HEK293 (cell line): ENCODE data around the gene FXYD6.

Experiments used
- CTCF ChIA-PET: fragments of 350-600 bp; formaldehyde crosslinking; extraction: SDS; loops from one replicate; lab custom pipeline; 2021; ENCODE audit warnings: antibody characterized with exemption; lab: Yijun Ruan, JAX
- POLR2A ChIA-PET: fragments of 300-600 bp; formaldehyde crosslinking; extraction: SDS; loops from one replicate; lab custom pipeline; 2020; ENCODE audit warnings: antibody characterized with exemption, inconsistent platforms; lab: Yijun Ruan, JAX
- H3K27ac ChIP-seq: fragments of 200-500 bp; sonication (Bioruptor generic); 2 replicates; pipeline ENCODE4 v1.5.1; 2014; ENCODE audit warnings: low read depth, low read length, control low read depth, inconsistent platforms; ENCODE audit errors: extremely low read depth
- H3K36me3 ChIP-seq, 2 experiments: fragments of 200-500 bp in 1 of 2; sonication (Bioruptor generic) in 1 of 2; 1 replicate in 1 of 2; 2 replicates in 1 of 2; pipeline ENCODE4 v1.5.1; 2014 to 2017; ENCODE audit warnings: inconsistent platforms in 2 of 2, low read length in 2 of 2; ENCODE audit not compliant: control insufficient read depth in 2 of 2, insufficient read depth in 1 of 2
- H3K4me1 ChIP-seq: fragments of 200-500 bp; sonication (Bioruptor generic); 2 replicates; pipeline ENCODE4 v1.5.1; 2014; ENCODE audit warnings: mild to moderate bottlenecking, low read length, inconsistent platforms; ENCODE audit not compliant: control insufficient read depth, insufficient read depth
- H3K4me3 ChIP-seq: 2 replicates; pipeline ENCODE4 v1.5.1; 2011; ENCODE audit warnings: low read depth, mild to moderate bottlenecking, control low read depth, low read length, moderate library complexity
- H3K9me3 ChIP-seq: fragments of 200-500 bp; sonication (Bioruptor generic); 2 replicates; pipeline ENCODE4 v1.5.1; 2014; ENCODE audit warnings: low read depth, low read length, inconsistent platforms; ENCODE audit not compliant: control insufficient read depth, insufficient read depth
- GLI4 ChIP-seq: fragments of 450-650 bp; formaldehyde crosslinking; IDR thresholded peaks from 2 replicates; pipeline ENCODE4 v1.5.1; 2016; ENCODE audit warnings: missing biosample characterization, missing genetic modification characterization
- HOXD13 ChIP-seq: sonication (generic); formaldehyde crosslinking; IDR thresholded peaks from 2 replicates; pipeline ENCODE4 v1.8.0; 2022; ENCODE audit warnings: missing genetic modification reagents, borderline replicate concordance
- MYNN ChIP-seq: fragments of 450-650 bp; formaldehyde crosslinking; IDR thresholded peaks from 2 replicates; pipeline ENCODE4 v1.5.1; 2016; ENCODE audit warnings: missing biosample characterization, missing genetic modification characterization, borderline replicate concordance
- SCRT2 ChIP-seq: fragments of 450-650 bp; formaldehyde crosslinking; IDR thresholded peaks from 2 replicates; pipeline ENCODE4 v1.5.1; 2016; ENCODE audit warnings: missing biosample characterization, missing genetic modification characterization
- ZBTB17 ChIP-seq: fragments of 450-650 bp; formaldehyde crosslinking; IDR thresholded peaks from 2 replicates; pipeline ENCODE4 v1.5.1; 2016; ENCODE audit warnings: missing biosample characterization, missing genetic modification characterization
- ZFP69B ChIP-seq: fragments of 450-650 bp; formaldehyde crosslinking; IDR thresholded peaks from 2 replicates; pipeline ENCODE4 v1.5.1; 2016; ENCODE audit warnings: missing biosample characterization, missing genetic modification characterization
- ZNF133 ChIP-seq: fragments of 450-650 bp; formaldehyde crosslinking; IDR thresholded peaks from 2 replicates; pipeline ENCODE4 v1.5.1; 2016; ENCODE audit warnings: missing biosample characterization, missing genetic modification characterization
- ZNF157 ChIP-seq: fragments of 450-650 bp; formaldehyde crosslinking; IDR thresholded peaks from 2 replicates; pipeline ENCODE4 v1.5.1; 2016; ENCODE audit warnings: missing biosample characterization, missing genetic modification characterization
- ZNF2 ChIP-seq: fragments of 450-650 bp; formaldehyde crosslinking; IDR thresholded peaks from 2 replicates; pipeline ENCODE4 v1.5.1; 2016; ENCODE audit warnings: missing biosample characterization, missing genetic modification characterization
- ZNF248 ChIP-seq: fragments of 450-650 bp; formaldehyde crosslinking; IDR thresholded peaks from 2 replicates; pipeline ENCODE4 v1.5.1; 2017; ENCODE audit warnings: missing biosample characterization, missing genetic modification characterization
- ZNF266 ChIP-seq: fragments of 450-650 bp; formaldehyde crosslinking; IDR thresholded peaks from 2 replicates; pipeline ENCODE4 v1.5.1; 2016; ENCODE audit warnings: missing biosample characterization, missing genetic modification characterization, low read depth
- ZNF274 ChIP-seq, 2 experiments: fragments of 200-500 bp in 1 of 2; fragments of 450-650 bp in 1 of 2; sonication (Bioruptor generic) in 1 of 2; formaldehyde crosslinking in 1 of 2; IDR thresholded peaks; 2 replicates each; pipeline versions ENCODE4 v1.5.1 to v1.6.1; 2014 to 2016; ENCODE audit warnings: borderline replicate concordance in 1 of 2, inconsistent platforms in 1 of 2, low read length in 1 of 2, missing biosample characterization in 1 of 2, missing genetic modification characterization in 1 of 2
- ZNF354C ChIP-seq: fragments of 450-650 bp; formaldehyde crosslinking; IDR thresholded peaks from 2 replicates; pipeline ENCODE4 v1.5.1; 2016; ENCODE audit warnings: missing biosample characterization, missing genetic modification characterization, low read depth, borderline replicate concordance
- ZNF433 ChIP-seq: fragments of 450-650 bp; formaldehyde crosslinking; IDR thresholded peaks from 2 replicates; pipeline ENCODE4 v1.5.1; 2016; ENCODE audit warnings: missing biosample characterization, missing genetic modification characterization, low read depth
- ZNF530 ChIP-seq: fragments of 450-650 bp; formaldehyde crosslinking; IDR thresholded peaks from 2 replicates; pipeline ENCODE4 v1.5.1; 2016; ENCODE audit warnings: low read depth, missing biosample characterization, missing genetic modification characterization
- ZNF548 ChIP-seq: fragments of 450-650 bp; formaldehyde crosslinking; IDR thresholded peaks from 2 replicates; pipeline ENCODE4 v1.5.1; 2016; ENCODE audit warnings: missing biosample characterization, missing genetic modification characterization
- ZNF660 ChIP-seq: fragments of 450-650 bp; IDR thresholded peaks from 2 replicates; pipeline ENCODE4 v1.5.1; 2018; ENCODE audit warnings: missing biosample characterization, mild to moderate bottlenecking, missing genetic modification characterization
- ZNF670 ChIP-seq: fragments of 450-650 bp; formaldehyde crosslinking; IDR thresholded peaks from 2 replicates; pipeline ENCODE4 v1.5.1; 2016; ENCODE audit warnings: missing biosample characterization, missing genetic modification characterization, low read depth
- ZNF707 ChIP-seq: fragments of 450-650 bp; formaldehyde crosslinking; IDR thresholded peaks from 2 replicates; pipeline ENCODE4 v1.5.1; 2016; ENCODE audit warnings: missing biosample characterization, missing genetic modification characterization
- ZNF747 ChIP-seq: fragments of 450-650 bp; formaldehyde crosslinking; IDR thresholded peaks from 2 replicates; pipeline ENCODE4 v1.5.1; 2016; ENCODE audit warnings: missing biosample characterization, missing genetic modification characterization
- ZNF792 ChIP-seq: fragments of 450-650 bp; formaldehyde crosslinking; IDR thresholded peaks from 2 replicates; pipeline ENCODE4 v1.5.1; 2016; ENCODE audit warnings: missing biosample characterization, missing genetic modification characterization
- TF ChIP-seq, protein P1 (sequence below): fragments of 450-650 bp; formaldehyde crosslinking; IDR thresholded peaks from 2 replicates; pipeline ENCODE4 v1.5.1; 2016; ENCODE audit warnings: missing biosample characterization, missing genetic modification characterization
- TF ChIP-seq, protein P2 (sequence below): fragments of 450-650 bp; formaldehyde crosslinking; IDR thresholded peaks from 2 replicates; pipeline ENCODE4 v1.5.1; 2016; ENCODE audit warnings: missing biosample characterization, missing genetic modification characterization, borderline replicate concordance
- TF ChIP-seq, protein P3 (sequence below): fragments of 450-650 bp; formaldehyde crosslinking; IDR thresholded peaks from 2 replicates; pipeline ENCODE4 v1.5.1; 2016; ENCODE audit warnings: missing biosample characterization, missing genetic modification characterization
- TF ChIP-seq, protein P4 (sequence below): fragments of 450-650 bp; formaldehyde crosslinking; IDR thresholded peaks from 2 replicates; pipeline ENCODE4 v1.5.1; 2017; ENCODE audit warnings: missing biosample characterization, mild to moderate bottlenecking, missing genetic modification characterization, moderate library complexity

FXYD6 gene

DNA sequence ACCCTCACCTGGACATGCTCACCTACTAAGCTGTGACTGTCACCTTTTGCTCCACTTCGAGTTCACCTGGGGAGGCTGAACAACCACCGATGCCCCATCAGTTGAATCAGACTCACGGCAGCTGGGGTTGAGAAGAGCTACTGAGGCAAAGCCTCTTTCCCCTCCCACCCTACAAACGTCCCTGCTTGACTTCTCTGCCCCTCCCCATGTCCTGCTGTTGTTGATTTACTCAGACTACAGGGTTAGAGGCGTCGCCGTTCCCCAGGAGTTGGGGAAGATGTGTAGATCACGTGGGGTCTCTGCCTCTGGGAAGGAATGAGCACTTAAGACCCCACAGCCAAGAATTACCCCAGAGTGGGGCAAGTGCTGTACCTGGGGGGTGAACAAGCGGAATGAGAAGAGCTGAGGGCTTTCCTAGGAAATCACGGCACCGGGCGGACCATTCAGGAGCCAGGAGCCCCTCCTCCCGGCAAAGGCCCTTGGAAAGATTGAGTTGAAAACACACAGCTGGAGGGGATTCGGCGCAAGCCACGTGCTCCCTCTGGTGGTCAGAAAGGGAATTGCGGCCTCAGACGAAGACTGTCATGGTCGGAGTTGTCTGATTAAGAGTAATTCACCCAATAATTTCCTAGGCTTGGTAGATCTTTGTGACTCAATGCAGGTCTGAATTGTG, 59.0 kb downstream of the FXYD6 start (continued):
- TF ChIP-seq SCRT2 (tag by site-specific recombination) (no peak), ZNF792 (tag by site-specific recombination) (no peak), ZNF2 (tag by site-specific recombination) (peak; percentile 60; the same call in 1 of the 2 replicates), ZNF157 (tag by site-specific recombination) (no peak), ZNF248 (tag by site-specific recombination) (no peak), ZNF660 (0 out of 2 replicates have a peak, but pooled peaks have one; percentile 18)
- TF ChIP-seq, protein P1, sequence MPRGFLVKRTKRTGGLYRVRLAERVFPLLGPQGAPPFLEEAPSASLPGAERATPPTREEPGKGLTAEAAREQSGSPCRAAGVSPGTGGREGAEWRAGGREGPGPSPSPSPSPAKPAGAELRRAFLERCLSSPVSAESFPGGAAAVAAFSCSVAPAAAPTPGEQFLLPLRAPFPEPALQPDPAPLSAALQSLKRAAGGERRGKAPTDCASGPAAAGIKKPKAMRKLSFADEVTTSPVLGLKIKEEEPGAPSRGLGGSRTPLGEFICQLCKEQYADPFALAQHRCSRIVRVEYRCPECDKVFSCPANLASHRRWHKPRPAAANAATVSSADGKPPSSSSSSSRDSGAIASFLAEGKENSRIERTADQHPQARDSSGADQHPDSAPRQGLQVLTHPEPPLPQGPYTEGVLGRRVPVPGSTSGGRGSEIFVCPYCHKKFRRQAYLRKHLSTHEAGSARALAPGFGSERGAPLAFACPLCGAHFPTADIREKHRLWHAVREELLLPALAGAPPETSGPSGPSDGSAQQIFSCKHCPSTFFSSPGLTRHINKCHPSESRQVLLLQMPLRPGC (tag by site-specific recombination), result no peak

DNA sequence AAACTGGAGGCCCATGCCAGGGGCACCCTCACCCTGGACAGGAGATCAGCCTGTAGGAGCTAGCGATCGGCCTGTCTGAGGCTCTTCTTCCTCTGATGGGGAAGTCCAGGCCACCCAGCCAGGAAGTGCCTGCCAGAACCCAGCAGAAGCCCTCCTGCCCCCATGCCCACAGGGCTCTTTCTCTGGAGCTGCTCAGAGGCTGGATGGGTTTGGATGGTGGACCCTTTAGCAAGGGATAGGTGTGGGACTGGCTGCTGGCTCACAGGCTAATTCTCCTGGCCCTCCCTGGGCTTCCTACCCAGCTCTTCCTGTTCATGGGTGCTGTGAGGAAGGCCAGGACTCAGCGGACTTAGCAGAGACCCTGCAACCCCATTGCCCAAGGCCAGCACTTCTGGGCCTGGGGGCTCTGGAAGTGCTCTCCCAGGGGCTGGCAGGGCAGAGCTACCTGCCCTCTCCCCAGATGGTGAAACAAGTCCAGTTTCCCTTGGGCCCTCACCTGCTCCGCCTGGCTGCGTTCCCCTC, 59.6 kb downstream of the FXYD6 start:
- H3K4me3 ChIP-seq, result no peak overlapping the region
- H3K27ac ChIP-seq, result no peak overlapping the region
- ChIA-PET POLR2A (interaction anchor here (1.3 kb wide), 1 partner anchor 9 kb away, joined by 4 read pairs; no protein-coding TSS in a partner anchor), CTCF (interaction anchor here (0.6 to 10.1 kb wide), 23 partner anchors 10 to 394 kb away, joined by 3 to 223 read pairs (median 4); no protein-coding TSS in a partner anchor)
- H3K4me1 ChIP-seq, result peaks cover 3% of the 10 kb centered on the region; the same call in 1 of the 2 replicates
- TF ChIP-seq ZNF548 (tag by site-specific recombination) (no peak), ZNF747 (tag by site-specific recombination) (no peak), ZNF670 (tag by site-specific recombination) (no peak), MYNN (tag by site-specific recombination) (no peak), ZNF530 (tag by site-specific recombination) (no peak), ZNF433 (tag by site-specific recombination) (no peak), ZBTB17 (tag by site-specific recombination) (no peak), ZNF274 (IDR thresholded peaks at IDR 0.05; ENCODE audit: low read length) (no peak), ZNF274 (tag by site-specific recombination; IDR thresholded peaks at IDR 0.05; ENCODE audit: borderline replicate concordance) (no peak), ZFP69B (tag by site-specific recombination) (no peak), GLI4 (tag by site-specific recombination) (no peak), ZNF266 (tag by site-specific recombination) (no peak), ZNF2 (tag by site-specific recombination) (no peak), ZNF354C (tag by site-specific recombination) (no peak), ZNF133 (no peak), HOXD13 (CRISPR knock-in tag) (no peak), ZNF707 (tag by site-specific recombination) (no peak)
- TF ChIP-seq, protein P1 (tag by site-specific recombination), result no peak
- TF ChIP-seq, protein P2, sequence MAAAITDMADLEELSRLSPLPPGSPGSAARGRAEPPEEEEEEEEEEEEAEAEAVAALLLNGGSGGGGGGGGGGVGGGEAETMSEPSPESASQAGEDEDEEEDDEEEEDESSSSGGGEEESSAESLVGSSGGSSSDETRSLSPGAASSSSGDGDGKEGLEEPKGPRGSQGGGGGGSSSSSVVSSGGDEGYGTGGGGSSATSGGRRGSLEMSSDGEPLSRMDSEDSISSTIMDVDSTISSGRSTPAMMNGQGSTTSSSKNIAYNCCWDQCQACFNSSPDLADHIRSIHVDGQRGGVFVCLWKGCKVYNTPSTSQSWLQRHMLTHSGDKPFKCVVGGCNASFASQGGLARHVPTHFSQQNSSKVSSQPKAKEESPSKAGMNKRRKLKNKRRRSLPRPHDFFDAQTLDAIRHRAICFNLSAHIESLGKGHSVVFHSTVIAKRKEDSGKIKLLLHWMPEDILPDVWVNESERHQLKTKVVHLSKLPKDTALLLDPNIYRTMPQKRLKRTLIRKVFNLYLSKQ (tag by site-specific recombination), result no peak
- TF ChIP-seq, protein P3, sequence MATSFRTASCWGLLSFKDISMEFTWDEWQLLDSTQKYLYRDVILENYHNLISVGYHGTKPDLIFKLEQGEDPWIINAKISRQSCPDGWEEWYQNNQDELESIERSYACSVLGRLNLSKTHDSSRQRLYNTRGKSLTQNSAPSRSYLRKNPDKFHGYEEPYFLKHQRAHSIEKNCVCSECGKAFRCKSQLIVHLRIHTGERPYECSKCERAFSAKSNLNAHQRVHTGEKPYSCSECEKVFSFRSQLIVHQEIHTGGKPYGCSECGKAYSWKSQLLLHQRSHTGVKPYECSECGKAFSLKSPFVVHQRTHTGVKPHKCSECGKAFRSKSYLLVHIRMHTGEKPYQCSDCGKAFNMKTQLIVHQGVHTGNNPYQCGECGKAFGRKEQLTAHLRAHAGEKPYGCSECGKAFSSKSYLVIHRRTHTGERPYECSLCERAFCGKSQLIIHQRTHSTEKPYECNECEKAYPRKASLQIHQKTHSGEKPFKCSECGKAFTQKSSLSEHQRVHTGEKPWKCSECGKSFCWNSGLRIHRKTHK (tag by site-specific recombination), result no peak
- TF ChIP-seq, protein P4, sequence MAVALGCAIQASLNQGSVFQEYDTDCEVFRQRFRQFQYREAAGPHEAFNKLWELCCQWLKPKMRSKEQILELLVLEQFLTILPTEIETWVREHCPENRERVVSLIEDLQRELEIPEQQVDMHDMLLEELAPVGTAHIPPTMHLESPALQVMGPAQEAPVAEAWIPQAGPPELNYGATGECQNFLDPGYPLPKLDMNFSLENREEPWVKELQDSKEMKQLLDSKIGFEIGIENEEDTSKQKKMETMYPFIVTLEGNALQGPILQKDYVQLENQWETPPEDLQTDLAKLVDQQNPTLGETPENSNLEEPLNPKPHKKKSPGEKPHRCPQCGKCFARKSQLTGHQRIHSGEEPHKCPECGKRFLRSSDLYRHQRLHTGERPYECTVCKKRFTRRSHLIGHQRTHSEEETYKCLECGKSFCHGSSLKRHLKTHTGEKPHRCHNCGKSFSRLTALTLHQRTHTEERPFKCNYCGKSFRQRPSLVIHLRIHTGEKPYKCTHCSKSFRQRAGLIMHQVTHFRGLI (tag by site-specific recombination), result no peak
- H3K9me3 ChIP-seq, result no peaks in the 10 kb centered on the region
- H3K36me3 ChIP-seq, result no peaks in the 10 kb centered on the region
